T-helper 2 cell (primary cell): ENCODE data around the gene TTYH2.
A peak's percentile ranks its signal among the peaks of the same experiment; 100 is the strongest.

Experiments used
- DNase-seq, 5 experiments: peaks; one replicate each; pipeline versions ENCODE4 v3.0.0 to v3.0.0-alpha.2; 2012 to 2022

Gene TTYH2

GRCh38 chr17:74194682-74195081 lies 18.7 kb upstream of the TTYH2 start:
- DNase-seq: no peak

DNA sequence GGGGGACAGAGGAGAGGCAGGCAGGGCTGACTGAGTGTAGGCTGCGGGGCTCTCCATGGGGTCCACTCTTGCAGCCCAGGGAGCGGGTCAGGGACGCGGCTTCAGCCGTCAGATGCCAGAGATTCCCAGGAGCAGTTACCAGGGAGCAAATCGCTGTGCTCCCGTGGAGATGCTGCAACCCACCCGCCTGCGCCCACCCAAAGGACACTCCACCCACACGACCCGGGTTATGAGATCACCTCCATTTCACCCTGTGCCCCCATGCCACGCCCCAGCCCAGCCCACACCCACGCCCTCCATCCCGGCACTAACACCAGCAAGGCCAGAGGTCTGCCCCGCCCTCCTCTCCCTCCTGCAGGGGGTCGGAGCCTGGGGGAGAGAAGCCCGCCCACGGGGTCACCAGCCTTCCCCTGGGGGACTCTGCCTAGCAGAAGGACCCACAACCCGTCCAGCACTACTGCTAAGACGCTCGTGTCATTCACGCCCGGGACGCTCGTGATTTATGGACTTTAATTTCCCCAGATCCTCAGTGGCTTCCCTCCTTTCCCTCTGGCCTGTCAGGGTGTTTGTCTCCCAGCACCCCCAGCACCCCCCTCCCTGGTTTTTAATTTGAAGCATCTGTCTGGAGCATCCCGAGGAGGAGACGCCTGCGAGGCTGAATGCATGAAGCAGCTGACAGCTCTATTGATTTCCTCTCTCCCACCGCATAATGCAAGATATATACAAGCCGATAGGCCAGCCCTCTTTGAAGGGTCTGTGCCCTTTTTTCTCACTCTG lies 16.6 kb upstream of the TTYH2 start:
- DNase-seq: no peak

DNA sequence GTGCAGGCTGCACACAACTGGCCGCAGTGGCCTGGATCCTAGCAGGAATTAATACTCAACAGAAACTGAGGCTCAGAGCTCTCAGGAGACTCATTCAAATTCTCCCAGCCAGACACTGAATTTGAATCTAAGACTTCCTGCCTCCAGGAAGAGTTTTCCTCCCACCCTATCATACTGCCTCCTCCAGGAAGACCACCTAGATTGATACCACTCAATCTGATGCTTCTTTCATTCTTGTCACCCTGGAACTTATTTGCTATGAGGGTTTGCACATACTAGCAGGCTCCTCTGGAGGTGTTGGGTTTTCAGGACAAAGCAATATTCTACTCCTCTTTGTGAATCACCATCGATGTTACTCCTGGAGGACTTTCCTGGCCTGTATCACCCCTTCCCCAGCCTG lies 15.6 kb upstream of the TTYH2 start:
- no peak for DNase-seq

- no peak for DNase-seq
Measured at GRCh38 chr17:74198694-74199093, 14.7 kb upstream of the TTYH2 start.

DNA sequence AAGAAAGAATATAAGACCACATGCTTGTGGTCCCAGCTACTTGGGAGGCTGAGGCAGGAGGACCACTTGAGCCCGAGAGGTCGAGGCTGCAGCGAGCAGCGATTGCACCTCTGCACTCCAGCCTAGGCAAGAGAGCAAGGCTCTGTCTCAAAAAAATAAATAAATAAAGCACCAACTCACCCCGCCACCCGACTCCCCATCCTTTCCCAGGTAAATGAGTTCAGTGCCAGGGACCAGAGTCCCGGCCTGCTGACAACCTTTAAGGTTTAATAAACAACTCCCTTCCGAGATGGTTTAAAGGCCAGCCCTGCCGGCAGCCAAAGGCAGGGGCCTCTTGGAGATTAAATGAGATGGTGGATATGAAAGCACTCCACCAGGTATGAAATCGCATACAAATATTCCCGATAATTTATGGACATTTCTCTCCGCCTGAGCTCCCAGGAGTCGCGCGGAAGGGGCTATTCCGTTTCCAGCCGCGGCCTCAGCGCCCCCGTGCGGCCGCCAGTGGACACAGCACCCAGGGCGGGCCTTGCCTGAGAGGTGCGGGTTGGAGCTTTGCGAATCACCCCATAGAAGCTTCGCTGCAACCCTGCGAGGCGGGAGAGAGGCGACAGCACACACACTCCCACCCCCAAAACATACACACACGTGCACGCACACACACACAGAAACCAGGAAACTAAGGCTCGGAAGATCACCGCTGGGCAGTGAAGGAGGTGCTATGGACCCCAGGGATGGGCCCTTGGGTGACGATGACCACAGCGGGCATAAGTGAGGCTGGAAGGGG lies 13.9 kb upstream of the TTYH2 start:
- peak; percentile 29 to 57 (median 49) for DNase-seq

GRCh38 chr17:74200112-74200511 lies 13.3 kb upstream of the TTYH2 start:
- no peak for DNase-seq

GRCh38 chr17:74201250-74201649 lies 12.1 kb upstream of the TTYH2 start:
- DNase-seq: no peak

- DNase-seq: no peak
Measured at GRCh38 chr17:74201948-74202347, 11.4 kb upstream of the TTYH2 start.

DNA sequence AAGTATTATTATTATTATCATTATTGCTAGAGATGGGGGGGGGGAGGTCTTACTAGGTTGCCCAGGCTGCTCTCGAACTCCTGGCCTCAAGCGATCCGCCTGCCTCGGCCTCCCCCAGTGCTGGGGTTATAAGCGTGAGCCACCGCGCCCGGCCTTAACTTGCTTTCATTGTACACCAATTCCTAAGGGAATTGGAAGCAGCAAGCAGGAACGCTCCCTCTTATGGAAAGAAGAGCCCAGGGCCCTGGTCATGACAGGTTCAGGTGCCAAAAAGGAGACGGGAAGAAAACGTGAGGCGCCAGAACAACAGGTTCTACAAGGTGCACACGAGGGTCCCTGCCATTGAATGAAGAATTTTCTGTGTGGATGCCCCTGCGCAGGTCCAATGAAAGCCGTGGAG lies 10.4 kb upstream of the TTYH2 start:
- DNase-seq: no peak

DNA sequence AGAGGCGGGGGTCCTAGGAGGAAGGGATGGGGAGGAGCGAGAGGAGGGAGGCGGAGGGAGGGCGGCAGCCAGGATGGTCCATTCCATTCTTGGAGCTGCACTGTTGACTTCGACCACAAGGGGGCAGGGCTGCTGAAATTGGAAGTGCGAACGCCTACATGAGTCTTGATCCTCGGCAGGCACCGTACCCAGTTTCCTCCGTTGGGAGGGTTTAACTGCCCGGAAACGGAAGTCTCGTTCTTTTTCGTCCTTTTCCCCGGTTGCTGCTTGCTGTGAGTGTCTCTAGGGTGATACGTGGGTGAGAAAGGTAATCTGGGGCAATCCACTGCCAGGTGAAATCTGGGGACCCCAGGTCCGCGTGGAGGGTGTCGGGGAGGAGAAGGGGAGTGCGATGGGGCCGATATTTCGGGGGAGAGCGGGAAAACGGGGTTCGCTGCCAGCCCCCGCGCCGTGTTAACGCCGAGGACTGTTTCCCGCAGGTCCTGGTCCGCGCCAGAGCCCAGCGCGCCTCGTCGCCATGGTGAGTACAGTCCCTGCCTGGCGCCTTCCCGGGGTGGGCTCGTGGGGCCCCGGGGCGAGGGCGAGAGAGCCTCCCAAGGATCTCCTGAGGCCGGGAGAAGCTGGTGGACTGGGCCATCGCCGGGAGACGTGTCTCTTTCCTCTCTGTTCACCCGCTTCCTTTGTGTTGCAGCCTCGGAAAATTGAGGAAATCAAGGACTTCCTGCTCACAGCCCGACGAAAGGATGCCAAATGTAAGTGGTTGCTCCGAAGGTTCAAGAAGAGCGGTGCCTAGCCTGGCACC lies 9.7 kb upstream of the TTYH2 start, which contains the start of gene RPL38:
TSS of gene RPL38 (plus strand) at position 240 of the 802 bp plus-strand sequence. CDS start at position 518, 278 bp downstream.
- DNase-seq: peak; percentile 89 to 97 (median 92)

DNA sequence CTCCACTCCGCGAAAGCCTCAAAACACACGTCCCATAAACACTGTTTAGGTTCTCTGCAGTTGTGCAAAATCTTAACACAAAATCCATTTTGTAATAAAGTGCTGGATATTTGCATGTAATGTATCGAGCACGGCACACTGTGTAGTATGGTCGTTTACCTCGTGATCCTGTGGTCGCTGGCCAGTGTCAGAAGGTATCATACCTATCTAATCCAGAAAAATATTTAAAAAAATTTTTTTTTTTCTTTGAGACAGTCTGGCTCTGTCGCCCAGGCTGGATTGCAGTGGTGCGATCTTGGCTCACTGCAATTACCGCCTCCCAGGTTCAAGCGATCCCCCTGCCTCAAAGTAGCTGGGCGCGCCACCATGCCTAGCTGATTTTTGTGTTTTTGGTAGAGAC lies 8.9 kb upstream of the TTYH2 start:
- no peak for DNase-seq

GRCh38 chr17:74205274-74205673 lies 8.1 kb upstream of the TTYH2 start:
- DNase-seq: no peak

DNA sequence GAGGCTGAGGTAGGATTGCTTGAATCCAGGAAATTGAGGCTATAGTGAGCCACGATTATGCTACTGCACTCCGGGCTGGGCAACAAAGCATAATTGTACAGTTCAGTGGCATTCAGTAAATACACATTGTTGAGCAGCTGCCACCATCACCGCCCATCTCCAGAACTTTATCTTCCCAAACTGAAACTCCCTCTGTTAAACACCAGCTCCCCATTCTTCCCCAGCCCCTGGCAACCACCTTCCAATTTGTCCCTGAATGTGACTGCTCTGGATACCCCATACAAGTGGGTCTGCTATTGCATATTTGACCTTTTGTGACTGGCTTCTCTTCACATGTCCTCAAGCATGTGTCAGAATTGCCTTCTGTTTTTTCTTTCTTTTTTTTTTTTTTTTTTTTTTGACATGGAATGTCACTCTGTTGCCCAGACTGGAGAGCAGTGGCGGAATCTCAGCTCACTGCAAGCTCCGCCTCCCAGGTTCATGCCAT lies 7.0 kb upstream of the TTYH2 start:
- DNase-seq: no peak

DNA sequence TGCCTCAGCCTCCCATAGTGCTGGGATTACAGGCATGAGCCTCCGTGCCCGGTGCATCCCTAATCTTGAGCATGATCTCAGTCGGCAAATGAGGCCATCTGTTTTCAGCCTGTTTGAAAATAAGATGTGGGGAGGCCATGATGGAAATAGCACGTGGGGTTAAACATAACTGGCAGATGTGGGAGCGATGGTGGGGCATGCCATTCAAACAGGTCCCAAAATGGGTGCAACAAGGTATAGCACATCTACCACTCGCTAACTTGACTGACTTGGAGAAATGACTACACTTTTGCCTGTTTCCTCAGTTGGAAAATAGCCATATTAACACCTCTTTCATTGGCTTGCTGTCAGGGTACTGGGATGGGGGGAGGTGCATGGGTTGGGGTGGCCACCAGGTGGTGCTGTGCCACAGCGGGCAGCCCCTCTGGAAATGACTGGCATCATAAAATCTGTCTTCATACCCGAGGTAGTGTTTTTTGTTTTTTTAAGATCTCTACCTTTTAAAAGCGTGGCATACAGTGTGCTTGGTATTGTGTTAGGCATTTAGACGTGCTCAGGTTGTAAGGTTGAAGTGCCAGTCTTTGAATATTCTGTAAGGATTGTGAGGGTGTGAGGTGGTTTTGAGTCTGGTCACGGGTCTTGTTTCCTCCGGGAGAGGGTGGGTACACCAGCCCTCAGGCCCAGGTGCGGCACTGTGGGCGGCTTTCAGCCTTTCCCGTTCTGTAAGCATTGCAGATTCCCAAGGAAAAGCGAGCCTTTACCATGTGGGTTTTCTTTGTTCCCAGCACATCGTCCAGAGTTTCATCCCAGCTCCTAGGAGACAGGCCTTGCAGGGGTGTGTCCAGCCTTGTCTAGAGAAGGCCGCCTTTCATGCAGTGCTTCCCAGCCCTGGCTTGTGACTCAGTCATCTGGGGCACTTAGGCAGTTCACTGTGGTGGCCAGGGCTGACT lies 2.9 kb upstream of the TTYH2 start:
- DNase-seq: peak; percentile 56 to 78 (median 73)

- DNase-seq: no peak
Measured at GRCh38 chr17:74211141-74211911, 2.0 kb upstream of the TTYH2 start.

DNA sequence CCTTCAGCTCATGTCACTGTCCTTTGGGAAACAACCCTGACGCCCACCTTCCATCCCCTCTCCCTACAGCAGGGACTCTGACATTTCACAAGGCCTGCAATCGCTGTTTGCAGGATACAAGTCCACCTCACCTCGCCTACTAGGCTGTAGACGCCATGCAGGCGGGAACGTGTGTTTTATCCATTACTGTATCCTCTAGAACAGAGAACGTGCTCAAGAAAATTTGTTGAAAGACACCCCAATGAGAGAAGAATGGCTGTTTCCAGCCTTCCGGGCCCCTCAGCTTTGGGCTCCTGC lies 1.5 kb upstream of the TTYH2 start:
- no peak for DNase-seq

- DNase-seq: peak in 1 of 5 experiments; percentile 20
Measured at GRCh38 chr17:74212209-74212912, 1.0 kb upstream of the TTYH2 start.

DNA sequence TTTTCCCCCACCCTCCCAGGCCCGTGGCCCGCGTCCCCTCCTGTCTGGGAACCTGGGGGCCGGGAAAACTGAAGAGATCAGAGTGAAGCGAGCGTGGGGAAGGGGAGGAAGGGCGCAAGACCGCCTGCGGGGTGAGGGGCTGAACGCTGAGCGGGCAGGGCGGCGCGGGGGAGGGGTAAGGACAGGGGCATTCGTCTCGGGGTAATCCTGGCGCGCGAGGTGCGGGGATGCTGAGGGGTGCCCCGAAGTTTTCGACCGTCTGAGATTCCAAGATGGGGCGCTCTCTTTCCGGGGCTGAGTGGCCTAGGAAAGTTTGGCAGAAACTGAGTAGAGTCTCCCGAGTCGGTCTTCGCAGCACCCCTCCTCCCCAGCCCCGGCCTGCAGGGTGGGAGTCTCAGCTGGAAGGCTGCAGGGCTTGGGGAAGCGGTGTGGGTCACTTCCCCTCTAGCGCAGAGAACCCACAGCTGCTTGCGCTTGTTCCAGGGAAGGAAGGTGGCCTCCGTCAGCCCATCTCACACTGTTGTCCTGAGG lies 555 bp downstream of the TTYH2 start:
- DNase-seq: no peak

DNA sequence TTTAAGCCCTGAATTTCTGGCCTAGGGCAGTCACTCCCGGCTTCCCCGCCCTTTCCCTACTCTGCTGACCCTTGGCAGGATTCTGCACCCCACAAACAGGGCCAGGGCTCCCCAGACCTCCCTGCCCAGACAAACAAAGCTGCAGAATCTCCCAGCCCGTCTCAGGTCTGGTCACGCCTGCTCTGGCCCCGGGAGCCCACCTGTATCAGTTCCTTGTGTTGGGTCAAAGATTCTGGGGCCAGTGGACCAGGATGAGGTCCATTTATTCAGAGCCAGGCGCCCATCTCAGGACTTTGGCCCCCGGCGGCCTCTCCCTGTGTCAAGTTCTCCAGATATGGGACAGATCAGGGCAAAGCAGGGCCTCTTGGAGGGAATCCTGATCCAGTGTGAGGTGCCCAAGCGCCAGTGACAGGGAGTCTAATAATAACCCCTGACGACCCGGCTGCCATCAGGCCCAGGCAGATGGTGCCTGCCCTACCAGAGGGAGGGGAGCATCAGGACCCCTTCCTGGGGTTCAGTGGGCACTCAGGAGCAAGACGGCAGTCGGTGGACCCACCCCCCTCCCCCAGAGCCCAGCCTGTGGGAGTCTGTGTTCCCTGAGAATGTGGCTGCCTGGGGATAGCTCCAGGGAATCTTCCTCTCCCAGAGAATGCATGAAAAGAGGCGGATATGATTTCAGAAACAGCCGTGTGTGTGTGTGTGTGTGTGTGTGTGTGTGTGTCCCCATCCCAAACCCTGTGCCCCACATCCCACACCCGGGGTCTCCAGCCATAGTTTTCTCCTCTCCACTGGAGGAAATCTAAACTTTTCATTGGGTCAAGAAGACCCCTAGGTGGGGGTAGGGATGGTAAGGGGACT lies 1.3 kb downstream of the TTYH2 start:
- no peak for DNase-seq
